HCT116 (cell line): Measurements from ENCODE around the gene FCN3. TPM values are rescaled to one million over a fixed set of nuclear protein-coding genes. Genes with fewer than 3 reads are reported as not detected.
A peak's percentile ranks its signal among the peaks of the same experiment; 100 is the strongest.

Experiments
- ATAC-seq: fragments of 200-7000 bp; cut with Tn5 transposase; 2 replicates; pipeline ENCODE4 v1.9.1; 2020; ENCODE audit warnings: mild to moderate bottlenecking, moderate library complexity
- Bru-seq: library from RNA; stranded (reverse); fragments of 400-500 nt; gene quantifications from one replicate; lab custom pipeline; 2021; lab: Mats Ljungman, UMichigan
- BruChase-seq, 2 experiments: library from RNA; stranded (reverse); fragments of 400-500 nt; gene quantifications; one replicate each; lab custom pipeline; 2021; lab: Mats Ljungman, UMichigan
- BruUV-seq: library from RNA; stranded (reverse); fragments of 400-500 nt; replicated peaks from 2 replicates; lab custom pipeline; 2021; lab: Mats Ljungman, UMichigan
- CTCF ChIA-PET: fragments of 300-600 bp; sonication (Branson Sonifier 250); formaldehyde crosslinking; loops from one replicate; lab custom pipeline; 2021; ENCODE audit warnings: antibody characterized with exemption; lab: Charles Lee
- POLR2A ChIA-PET: fragments of 300-600, 350-600 bp; sonication (Branson Sonifier 250); formaldehyde crosslinking; loops from one replicate; lab custom pipeline; 2021; ENCODE audit warnings: antibody characterized with exemption; lab: Charles Lee
- RAD21 ChIA-PET, 2 experiments: fragments of 300-600 bp; sonication (Branson Sonifier 250); formaldehyde crosslinking; loops; one replicate each; lab custom pipeline; 2023; ENCODE audit warnings: low total read pairs in 2 of 2; ENCODE audit not compliant: uncharacterized antibody in 2 of 2, unreplicated experiment in 2 of 2, low non-redundant PET in 1 of 2; lab: Charles Lee
- DNase-seq: peaks from one replicate; pipeline ENCODE4 v3.0.0-alpha.2; 2010; ENCODE audit warnings: low read depth, low spot score
- H2AFZ ChIP-seq: fragments of 200-600 bp; shearing (Covaris generic), sonication (generic); 2 replicates; pipeline ENCODE4 v1.6.1; 2017; ENCODE audit warnings: low read depth, mixed run types, mixed read lengths, antibody characterized with exemption, low read length; ENCODE audit not compliant: poor library complexity, severe bottlenecking
- H3K27ac ChIP-seq: 2 replicates; pipeline ENCODE4 v1.5.1; 2012; ENCODE audit warnings: low read depth, low read length
- H3K27me3 ChIP-seq: fragments of 200-600 bp; sonication (generic); 2 replicates; pipeline ENCODE4 v1.6.1; 2016; ENCODE audit warnings: mixed run types, low read length, mixed read lengths; ENCODE audit not compliant: insufficient read depth
- H3K36me3 ChIP-seq, 2 experiments: fragments of 200-500 bp in 1 of 2; fragments of 200-600 bp in 1 of 2; sonication (Bioruptor generic) in 1 of 2; sonication (generic) in 1 of 2; 2 replicates each; pipeline versions ENCODE4 v1.5.1 to v1.6.1; 2014 to 2016; ENCODE audit warnings: low read length in 2 of 2, inconsistent platforms in 1 of 2, mixed read lengths in 1 of 2, mixed run types in 1 of 2; ENCODE audit not compliant: insufficient read depth in 2 of 2, control insufficient read depth in 1 of 2
- H3K4me1 ChIP-seq, 2 experiments: fragments of 200-600 bp in 1 of 2; sonication (generic) in 1 of 2; 2 replicates each; pipeline versions ENCODE4 v1.5.1 to v1.6.1; 2012 to 2017; ENCODE audit warnings: low read length in 2 of 2, inconsistent platforms in 1 of 2, mild to moderate bottlenecking in 1 of 2, mixed read lengths in 1 of 2, mixed run types in 1 of 2, moderate library complexity in 1 of 2; ENCODE audit not compliant: insufficient read depth in 2 of 2, control insufficient read depth in 1 of 2
- H3K4me2 ChIP-seq: fragments of 200-600 bp; sonication (generic); 2 replicates; pipeline ENCODE4 v1.6.1; 2017; ENCODE audit warnings: mixed run types, low read length, mixed read lengths
- H3K4me3 ChIP-seq, 2 experiments: fragments of 200-600 bp in 1 of 2; sonication (generic) in 1 of 2; replicated peaks in 1 of 2; 2 replicates each; pipeline ENCODE4 v1.5.1; 2011 to 2016; ENCODE audit warnings: low read length in 2 of 2, control low read depth in 1 of 2, low read depth in 1 of 2, mild to moderate bottlenecking in 1 of 2, mixed read lengths in 1 of 2, mixed run types in 1 of 2
- H3K79me2 ChIP-seq: fragments of 200-600 bp; sonication (generic); 2 replicates; pipeline ENCODE4 v1.6.1; 2017; ENCODE audit warnings: mild to moderate bottlenecking, mixed run types, low read length, moderate library complexity, mixed read lengths; ENCODE audit not compliant: insufficient read depth
- H3K9ac ChIP-seq: fragments of 200-600 bp; sonication (generic); 2 replicates; pipeline ENCODE4 v1.6.1; 2016; ENCODE audit warnings: low read length, mixed read lengths
- H3K9me2 ChIP-seq: fragments of 200-600 bp; sonication (generic), shearing (Covaris generic); 2 replicates; pipeline ENCODE4 v1.6.1; 2017; ENCODE audit warnings: mixed run types, mild to moderate bottlenecking, moderate library complexity; ENCODE audit not compliant: insufficient read depth
- H3K9me3 ChIP-seq, 2 experiments: fragments of 200-500 bp in 1 of 2; fragments of 200-600 bp in 1 of 2; sonication (Bioruptor generic) in 1 of 2; sonication (generic) in 1 of 2; 2 replicates each; pipeline ENCODE4 v1.6.1; 2014 to 2017; ENCODE audit warnings: low read length in 2 of 2, mixed read lengths in 2 of 2, inconsistent platforms in 1 of 2, low read depth in 1 of 2, mild to moderate bottlenecking in 1 of 2, mixed run types in 1 of 2, moderate library complexity in 1 of 2; ENCODE audit not compliant: control insufficient read depth in 1 of 2, insufficient read depth in 1 of 2
- H4K20me1 ChIP-seq: fragments of 200-600 bp; sonication (generic), shearing (Covaris generic); 2 replicates; pipeline ENCODE4 v1.6.1; 2017; ENCODE audit warnings: mixed run types, mild to moderate bottlenecking, moderate library complexity; ENCODE audit not compliant: insufficient read depth
- CBX3 ChIP-seq: IDR thresholded peaks from 2 replicates; pipeline ENCODE4 v1.6.1; 2012; ENCODE audit warnings: low read depth
- CEBPB ChIP-seq: IDR thresholded peaks from 2 replicates; pipeline ENCODE4 v1.6.1; 2012; ENCODE audit warnings: low read depth
- EGR1 ChIP-seq: IDR thresholded peaks from 2 replicates; pipeline ENCODE4 v1.6.1; 2012; ENCODE audit warnings: low read depth
- ELF1 ChIP-seq: IDR thresholded peaks from 2 replicates; pipeline ENCODE4 v1.6.1; 2012; ENCODE audit warnings: low read depth, borderline replicate concordance
- EZH2 ChIP-seq: fragments of 200-600 bp; sonication (generic); IDR thresholded peaks from 2 replicates; pipeline ENCODE4 v1.6.1; 2017; ENCODE audit warnings: antibody characterized with exemption, mixed run types
- FOSL1 ChIP-seq: IDR thresholded peaks from 2 replicates; pipeline ENCODE4 v1.6.1; 2012; ENCODE audit warnings: low read depth
- JUND ChIP-seq: IDR thresholded peaks from 2 replicates; pipeline ENCODE4 v1.6.1; 2012
- POLR2A ChIP-seq: IDR thresholded peaks from 2 replicates; pipeline ENCODE4 v1.7.0; 2011; ENCODE audit warnings: borderline replicate concordance; ENCODE audit not compliant: insufficient read depth, insufficient read length; ENCODE audit errors: extremely low read depth
- RAD21 ChIP-seq: IDR thresholded peaks from 2 replicates; pipeline ENCODE4 v1.6.1; 2012; ENCODE audit warnings: low read depth, mild to moderate bottlenecking
- SP1 ChIP-seq: IDR thresholded peaks from 2 replicates; pipeline ENCODE4 v1.6.1; 2012; ENCODE audit warnings: low read depth
- SRF ChIP-seq: IDR thresholded peaks from 2 replicates; pipeline ENCODE4 v1.6.1; 2012; ENCODE audit warnings: low read depth
- ZNF274 ChIP-seq: fragments of 200-500 bp; sonication (Bioruptor generic); IDR thresholded peaks from 2 replicates; pipeline ENCODE4 v1.6.1; 2014; ENCODE audit warnings: mild to moderate bottlenecking, low read depth, low read length, inconsistent platforms
- intact Hi-C: fragments of 100-400 bp; cut with micrococcal nuclease; formaldehyde crosslinking; loops from 2 replicates; pipeline ENCODE4 v1.10.0; 2022
- long read RNA-seq: library from polyadenylated mRNA; unstranded; transcript quantifications from one replicate; pipeline ENCODE4 v2.0.0, GENCODE V29; 2021; ENCODE audit not compliant: unreplicated experiment
- polyA plus RNA-seq: library from polyadenylated mRNA; unstranded; fragments of >200 nt; gene quantifications from 2 replicates; pipeline ENCODE4 v1.2.1, GENCODE V29; 2012; ENCODE audit warnings: missing spikeins
- total RNA-seq: library from RNA; stranded (reverse); gene quantifications from one replicate; pipeline ENCODE4 v1.2.1, GENCODE V29; 2021; ENCODE audit not compliant: unreplicated experiment
- TF ChIP-seq, protein P1 (sequence below): IDR thresholded peaks from 2 replicates; pipeline ENCODE4 v1.6.1; 2012
- TF ChIP-seq, protein P2 (sequence below), 3 experiments: fragments of 200-600 bp in 1 of 3; sonication (generic) in 1 of 3; IDR thresholded peaks in 2 of 3; conservative IDR thresholded peaks in 1 of 3; 2 replicates each; pipeline ENCODE4 v1.5.1; 2012 to 2017; ENCODE audit warnings: low read depth in 2 of 3, low read length in 2 of 3, antibody characterized with exemption in 1 of 3, borderline replicate concordance in 1 of 3, control low read depth in 1 of 3, mild to moderate bottlenecking in 1 of 3, mixed read lengths in 1 of 3, mixed run types in 1 of 3, moderate library complexity in 1 of 3; ENCODE audit not compliant: insufficient read depth in 1 of 3

Gene FCN3
- total RNA-seq = 1.2 TPM
- 0.39 and 0.64 TPM in 2 replicates for polyA plus RNA-seq
- percentile 21 among the genes with signal in this experiment for Bru-seq, nascent RNA
- percentile 24 among the genes with signal in this experiment for BruChase-seq, experiment 1, labeled RNA remaining after a 6-hour chase
- BruChase-seq, experiment 2, labeled RNA remaining after a 2-hour chase = percentile 29 among the genes with signal in this experiment
- long read RNA-seq = 0 reads

DNA sequence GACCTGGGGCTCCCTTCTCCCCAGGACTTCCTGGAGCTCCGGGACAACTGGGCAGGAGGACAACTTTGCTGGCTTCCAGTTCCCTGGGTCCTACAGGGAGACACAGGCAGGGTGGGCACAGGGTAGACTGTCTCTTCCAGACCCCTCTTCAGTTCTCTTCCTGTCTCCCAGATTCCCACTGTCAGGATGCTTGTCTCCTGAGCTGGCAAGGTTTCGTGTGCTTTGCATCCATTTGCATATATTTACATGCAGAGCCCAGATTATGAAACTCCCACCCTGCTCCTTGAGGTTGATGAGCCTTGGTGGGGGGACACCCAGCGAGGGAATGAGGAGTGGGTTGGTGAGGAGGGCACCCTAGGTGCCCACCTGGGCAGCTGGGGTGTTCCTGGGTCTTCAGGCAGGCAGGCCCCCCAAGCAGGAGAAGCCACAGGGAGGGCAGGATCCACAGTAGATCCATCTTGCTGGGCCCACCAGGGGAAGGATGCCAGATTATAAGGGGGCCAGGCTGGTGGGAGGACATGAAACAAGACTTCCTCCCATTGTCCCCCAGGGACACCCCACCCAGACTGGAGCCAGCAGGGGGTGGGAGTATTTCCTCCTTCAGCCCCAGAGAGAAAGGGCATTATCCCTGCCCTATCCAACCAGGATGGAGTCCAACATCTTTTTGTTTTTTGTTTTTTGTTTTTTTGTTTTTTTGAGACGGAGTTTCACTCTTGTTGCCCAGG is at the start of gene FCN3:
Gene FCN3 (minus strand): TSS at position 463 of the 725 bp plus-strand sequence. CDS start 6 bp downstream, at position 457.
- Histone ChIP-seq H3K4me2 (no peak within 1 kb of the TSS), H3K27ac (no peak within 1 kb of the TSS), H3K36me3 (no peaks in the 10 kb centered on the region), H3K9me3 (no peaks in the 10 kb centered on the region), H3K4me1 (peaks cover 8 to 11% of the 10 kb centered on the region in 2 experiments), H2AFZ (no peak within 1 kb of the TSS), H3K9me2 (no peaks in the 10 kb centered on the region), H3K9ac (no peak within 1 kb of the TSS), H3K27me3 (no peaks in the 10 kb centered on the region), H3K79me2 (no peaks in the 10 kb centered on the region), H3K4me3 (no peak within 1 kb of the TSS), H4K20me1 (no peaks in the 10 kb centered on the region)
- ATAC-seq (no peak), DNase-seq (no peak)
- ChIA-PET POLR2A (no interaction called here), RAD21 (no interaction called here), CTCF (no interaction called here)
- intact Hi-C loops = no loop called here
- BruUV-seq = no TSS peak
- TF ChIP-seq, protein P1, sequence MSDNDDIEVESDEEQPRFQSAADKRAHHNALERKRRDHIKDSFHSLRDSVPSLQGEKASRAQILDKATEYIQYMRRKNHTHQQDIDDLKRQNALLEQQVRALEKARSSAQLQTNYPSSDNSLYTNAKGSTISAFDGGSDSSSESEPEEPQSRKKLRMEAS = no peak
- TF ChIP-seq SRF = no peak
- no peak for TF ChIP-seq CBX3
- no peak for TF ChIP-seq EGR1
- no peak for TF ChIP-seq CEBPB
- TF ChIP-seq ZNF274 = no peak
- no peak for TF ChIP-seq ELF1
- TF ChIP-seq, protein P2, sequence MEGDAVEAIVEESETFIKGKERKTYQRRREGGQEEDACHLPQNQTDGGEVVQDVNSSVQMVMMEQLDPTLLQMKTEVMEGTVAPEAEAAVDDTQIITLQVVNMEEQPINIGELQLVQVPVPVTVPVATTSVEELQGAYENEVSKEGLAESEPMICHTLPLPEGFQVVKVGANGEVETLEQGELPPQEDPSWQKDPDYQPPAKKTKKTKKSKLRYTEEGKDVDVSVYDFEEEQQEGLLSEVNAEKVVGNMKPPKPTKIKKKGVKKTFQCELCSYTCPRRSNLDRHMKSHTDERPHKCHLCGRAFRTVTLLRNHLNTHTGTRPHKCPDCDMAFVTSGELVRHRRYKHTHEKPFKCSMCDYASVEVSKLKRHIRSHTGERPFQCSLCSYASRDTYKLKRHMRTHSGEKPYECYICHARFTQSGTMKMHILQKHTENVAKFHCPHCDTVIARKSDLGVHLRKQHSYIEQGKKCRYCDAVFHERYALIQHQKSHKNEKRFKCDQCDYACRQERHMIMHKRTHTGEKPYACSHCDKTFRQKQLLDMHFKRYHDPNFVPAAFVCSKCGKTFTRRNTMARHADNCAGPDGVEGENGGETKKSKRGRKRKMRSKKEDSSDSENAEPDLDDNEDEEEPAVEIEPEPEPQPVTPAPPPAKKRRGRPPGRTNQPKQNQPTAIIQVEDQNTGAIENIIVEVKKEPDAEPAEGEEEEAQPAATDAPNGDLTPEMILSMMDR (IDR thresholded peaks at IDR 0.05 in 2 of 3, conservative IDR thresholded peaks at IDR 0.05 in 1 of 3; ENCODE audit: borderline replicate concordance in 1 of 3, insufficient read depth in 1 of 3, low read depth in 2 of 3, low read length in 2 of 3) = no peak
- TF ChIP-seq FOSL1 = no peak
- TF ChIP-seq RAD21 = no peak
- TF ChIP-seq JUND = no peak
- no peak for TF ChIP-seq EZH2
- TF ChIP-seq SP1 = no peak
- no peak for TF ChIP-seq POLR2A
